ENCODE results near the gene NHSL1.

Gene NHSL1

DNA sequence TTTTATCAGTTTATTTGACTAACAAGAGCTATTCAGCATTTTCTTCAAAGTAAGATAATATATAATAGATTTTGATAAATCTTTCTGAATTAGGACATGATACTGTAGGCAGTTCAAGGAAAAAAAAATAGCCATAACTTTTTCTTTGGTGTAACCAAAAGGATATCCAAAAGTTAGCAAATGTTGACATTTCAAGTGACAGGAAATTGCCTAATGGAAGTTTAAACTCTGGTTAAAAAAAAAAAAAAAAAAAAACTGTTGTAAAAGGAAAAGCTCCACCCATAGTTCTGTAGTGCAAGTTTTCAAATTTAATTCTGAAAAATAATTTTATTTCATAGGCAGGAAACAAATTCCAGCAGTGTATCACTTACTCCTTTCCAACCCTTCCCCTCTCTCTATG, 76.4 kb downstream of the NHSL1 start:
- Histone ChIP-seq H3K4me1 (ENCODE audit: insufficient read depth, low read length, severe bottlenecking) (no peaks in the 10 kb centered on the region), H3K27me3 (ENCODE audit: insufficient read depth, low read length) (no peaks in the 10 kb centered on the region), H3K9ac (ENCODE audit: low read length) (no peak overlapping the region), H3K9me2 (ENCODE audit: low read depth, low read length) (no peaks in the 10 kb centered on the region), H3K27ac (ENCODE audit: low read depth, low read length, poor library complexity, severe bottlenecking) (no peak overlapping the region), H3K79me2 (ENCODE audit: insufficient read depth, low read length) (no peaks in the 10 kb centered on the region), H3K36me3 (ENCODE audit: insufficient read depth, low read length) (no peaks in the 10 kb centered on the region), H3F3A (ENCODE audit: insufficient read depth, low read length) (no peaks in the 10 kb centered on the region), H2AFZ (ENCODE audit: low read length) (no peak overlapping the region), H3K4me3 (ENCODE audit: low read depth, low read length, poor library complexity, severe bottlenecking) (no peak overlapping the region), H3K9me3 (ENCODE audit: low read length) (no peaks in the 10 kb centered on the region), H4K20me1 (ENCODE audit: insufficient read depth, low read length) (no peaks in the 10 kb centered on the region), H3K4me2 (ENCODE audit: low read length) (no peak overlapping the region)
- TF ChIP-seq, protein P1, sequence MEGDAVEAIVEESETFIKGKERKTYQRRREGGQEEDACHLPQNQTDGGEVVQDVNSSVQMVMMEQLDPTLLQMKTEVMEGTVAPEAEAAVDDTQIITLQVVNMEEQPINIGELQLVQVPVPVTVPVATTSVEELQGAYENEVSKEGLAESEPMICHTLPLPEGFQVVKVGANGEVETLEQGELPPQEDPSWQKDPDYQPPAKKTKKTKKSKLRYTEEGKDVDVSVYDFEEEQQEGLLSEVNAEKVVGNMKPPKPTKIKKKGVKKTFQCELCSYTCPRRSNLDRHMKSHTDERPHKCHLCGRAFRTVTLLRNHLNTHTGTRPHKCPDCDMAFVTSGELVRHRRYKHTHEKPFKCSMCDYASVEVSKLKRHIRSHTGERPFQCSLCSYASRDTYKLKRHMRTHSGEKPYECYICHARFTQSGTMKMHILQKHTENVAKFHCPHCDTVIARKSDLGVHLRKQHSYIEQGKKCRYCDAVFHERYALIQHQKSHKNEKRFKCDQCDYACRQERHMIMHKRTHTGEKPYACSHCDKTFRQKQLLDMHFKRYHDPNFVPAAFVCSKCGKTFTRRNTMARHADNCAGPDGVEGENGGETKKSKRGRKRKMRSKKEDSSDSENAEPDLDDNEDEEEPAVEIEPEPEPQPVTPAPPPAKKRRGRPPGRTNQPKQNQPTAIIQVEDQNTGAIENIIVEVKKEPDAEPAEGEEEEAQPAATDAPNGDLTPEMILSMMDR (IDR thresholded peaks at IDR 0.05; ENCODE audit: low read length) = no peak
- no peak for TF ChIP-seq EZH2 (IDR thresholded peaks at IDR 0.05; ENCODE audit: borderline replicate concordance, low read length)

DNA sequence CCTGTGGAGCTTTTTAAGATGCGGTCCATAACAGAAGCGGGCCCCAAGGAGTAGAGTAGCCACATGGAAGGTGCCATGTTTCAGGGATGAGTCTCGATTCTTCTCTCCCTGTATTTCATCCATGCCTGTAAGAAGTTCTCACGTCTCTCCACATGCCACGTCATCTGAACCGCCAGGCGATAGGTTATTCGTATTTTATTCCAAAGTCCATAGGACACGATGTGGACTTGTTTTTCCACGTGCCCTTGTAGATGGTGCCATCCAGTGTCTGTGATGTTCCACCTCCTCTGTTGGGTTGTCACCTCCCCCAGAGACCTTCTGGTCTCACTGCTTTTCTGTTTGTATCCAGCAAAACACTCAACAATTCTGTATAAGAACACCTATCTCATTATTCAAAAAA, 77.7 kb downstream of the NHSL1 start:
- H3K4me2 ChIP-seq (ENCODE audit: low read length) = no peak overlapping the region
- no peaks in the 10 kb centered on the region for H3K79me2 ChIP-seq (ENCODE audit: insufficient read depth, low read length)
- no peaks in the 10 kb centered on the region for H3K9me3 ChIP-seq (ENCODE audit: low read length)
- no peaks in the 10 kb centered on the region for H3F3A ChIP-seq (ENCODE audit: insufficient read depth, low read length)
- no peak overlapping the region for H3K9ac ChIP-seq (ENCODE audit: low read length)
- no peaks in the 10 kb centered on the region for H3K4me1 ChIP-seq (ENCODE audit: insufficient read depth, low read length, severe bottlenecking)
- no peak overlapping the region for H2AFZ ChIP-seq (ENCODE audit: low read length)
- H3K4me3 ChIP-seq (ENCODE audit: low read depth, low read length, poor library complexity, severe bottlenecking) = no peak overlapping the region
- no peaks in the 10 kb centered on the region for H3K9me2 ChIP-seq (ENCODE audit: low read depth, low read length)
- no peaks in the 10 kb centered on the region for H3K27me3 ChIP-seq (ENCODE audit: insufficient read depth, low read length)
- no peak overlapping the region for H3K27ac ChIP-seq (ENCODE audit: low read depth, low read length, poor library complexity, severe bottlenecking)
- TF ChIP-seq, protein P1 (IDR thresholded peaks at IDR 0.05; ENCODE audit: low read length) = no peak
- TF ChIP-seq EZH2 (IDR thresholded peaks at IDR 0.05; ENCODE audit: borderline replicate concordance, low read length) = no peak
- no peaks in the 10 kb centered on the region for H3K36me3 ChIP-seq (ENCODE audit: insufficient read depth, low read length)
- no peaks in the 10 kb centered on the region for H4K20me1 ChIP-seq (ENCODE audit: insufficient read depth, low read length)

DNA sequence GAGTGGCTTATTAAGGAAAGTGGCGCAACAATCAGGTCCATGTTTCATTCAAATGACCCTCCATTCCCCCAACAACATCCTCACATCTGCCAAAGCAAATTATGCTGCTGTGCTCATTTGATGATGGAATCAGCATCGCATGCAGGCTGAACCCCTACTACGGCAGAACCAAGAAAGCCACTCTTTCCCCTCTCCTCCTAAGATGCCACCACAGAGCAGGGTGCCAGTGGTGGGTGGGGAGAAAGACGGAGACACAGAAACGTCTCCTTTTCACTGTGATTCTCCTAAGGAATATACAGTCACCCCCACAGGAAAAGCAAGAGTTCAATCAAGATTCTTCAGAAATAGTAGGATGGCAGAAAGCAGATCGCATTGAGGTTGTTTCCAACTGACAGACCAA, 78.2 kb downstream of the NHSL1 start:
- Histone ChIP-seq H3K79me2 (ENCODE audit: insufficient read depth, low read length) (no peaks in the 10 kb centered on the region), H4K20me1 (ENCODE audit: insufficient read depth, low read length) (no peaks in the 10 kb centered on the region), H2AFZ (ENCODE audit: low read length) (no peak overlapping the region), H3K4me1 (ENCODE audit: insufficient read depth, low read length, severe bottlenecking) (no peaks in the 10 kb centered on the region), H3K9me2 (ENCODE audit: low read depth, low read length) (no peaks in the 10 kb centered on the region), H3K9ac (ENCODE audit: low read length) (no peak overlapping the region), H3F3A (ENCODE audit: insufficient read depth, low read length) (no peaks in the 10 kb centered on the region), H3K27me3 (ENCODE audit: insufficient read depth, low read length) (no peaks in the 10 kb centered on the region), H3K4me2 (ENCODE audit: low read length) (no peak overlapping the region), H3K36me3 (ENCODE audit: insufficient read depth, low read length) (no peaks in the 10 kb centered on the region), H3K9me3 (ENCODE audit: low read length) (no peaks in the 10 kb centered on the region), H3K27ac (ENCODE audit: low read depth, low read length, poor library complexity, severe bottlenecking) (no peak overlapping the region), H3K4me3 (ENCODE audit: low read depth, low read length, poor library complexity, severe bottlenecking) (no peak overlapping the region)
- no peak for TF ChIP-seq EZH2 (IDR thresholded peaks at IDR 0.05; ENCODE audit: borderline replicate concordance, low read length)
- TF ChIP-seq, protein P1 (IDR thresholded peaks at IDR 0.05; ENCODE audit: low read length) = no peak
